DMS 273 treated with DMSO at 0.1 percent for 48 hours (cell line): Measurements from ENCODE around the gene EIF4E1B.

Source experiments
- DNase-seq: peaks from one replicate; lab custom pipeline; 2025; lab: John Stamatoyannopoulos, UW

The EIF4E1B gene

GRCh38 chr5:176691524-176691923, 61.0 kb downstream of the EIF4E1B start:
- DNase-seq, result no peak

GRCh38 chr5:176692326-176692725, 61.9 kb downstream of the EIF4E1B start:
- DNase-seq, result no peak

- DNase-seq, result no peak
Observed at GRCh38 chr5:176692839-176693476, 62.5 kb downstream of the EIF4E1B start.

GRCh38 chr5:176693477-176693851, 63.0 kb downstream of the EIF4E1B start:
- DNase-seq, result no peak

- DNase-seq, result no peak
Observed at GRCh38 chr5:176694146-176694545, 63.7 kb downstream of the EIF4E1B start.

GRCh38 chr5:176694631-176695030, 64.2 kb downstream of the EIF4E1B start:
- no peak for DNase-seq

DNA sequence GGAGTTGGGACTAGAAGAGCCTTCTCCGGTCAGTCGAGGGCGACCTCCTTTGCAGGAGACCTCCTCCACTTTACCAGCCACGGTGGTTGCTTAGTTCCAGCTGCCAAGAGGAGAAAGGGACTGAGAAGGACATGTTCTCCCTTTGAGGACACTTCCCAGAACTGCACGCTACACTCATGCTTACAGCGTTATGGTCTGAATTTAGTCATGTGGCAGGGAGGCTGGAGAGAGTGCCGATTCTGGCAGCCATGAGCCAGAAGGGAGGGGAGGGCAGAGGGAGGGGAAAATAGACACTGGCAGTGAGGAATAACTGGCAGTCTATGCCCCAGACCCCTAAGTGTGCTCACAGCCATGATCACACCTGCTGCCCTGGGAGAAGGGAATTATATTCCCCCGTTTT, 64.6 kb downstream of the EIF4E1B start:
- DNase-seq, result no peak
